ENCODE data around the gene KLHDC3. TPM values are rescaled to one million over a fixed set of nuclear protein-coding genes. Genes with fewer than 3 reads are reported as not detected.

The KLHDC3 gene
- total and polyA plus RNA-seq, 9 of the 15 experiments (the other 6 are each of a cell fraction or from before 2014, with no cell fraction given) = 4.5 to 171 (median 107) TPM

DNA sequence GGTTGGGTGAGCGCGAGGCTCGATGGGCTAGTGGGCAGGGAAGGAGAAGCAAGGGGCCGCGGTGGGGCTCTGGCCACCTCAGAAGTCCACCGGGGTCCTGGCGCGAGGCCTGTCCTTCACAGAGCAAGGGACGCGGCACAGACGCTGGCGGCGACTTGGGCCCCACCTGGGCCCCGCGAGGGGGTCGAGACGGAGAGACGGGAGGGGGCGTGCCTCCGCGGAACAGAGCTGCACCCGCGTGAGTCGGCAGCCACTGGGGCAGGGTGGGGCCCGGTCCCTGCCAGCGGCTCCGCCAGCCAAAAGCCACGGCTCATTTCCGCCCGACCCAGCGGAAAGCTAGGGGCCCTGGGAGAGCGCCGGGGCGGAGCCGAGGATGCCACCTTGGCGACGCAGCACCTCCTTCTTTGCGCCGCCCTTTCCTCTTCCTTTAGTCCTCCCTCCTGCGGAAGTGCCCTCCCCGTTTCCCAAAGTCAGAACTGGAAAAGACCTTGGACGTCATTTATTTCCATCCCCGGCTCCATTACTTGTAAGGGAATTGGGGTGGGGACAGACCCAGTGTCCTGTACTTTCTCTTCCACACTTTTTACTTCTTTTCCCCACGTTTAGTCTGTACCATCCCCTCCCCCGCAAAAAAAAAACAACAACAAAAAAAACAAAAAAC is 39.6 kb downstream of the KLHDC3 start, which contains the start of gene CUL7 (continued):
- TF ChIP-seq E4F1 (CRISPR knock-in tag; IDR thresholded peaks at IDR 0.05; ENCODE audit: borderline replicate concordance) = peak; percentile 76; the same call in 1 of the 2 replicates
- TF ChIP-seq, protein P1, sequence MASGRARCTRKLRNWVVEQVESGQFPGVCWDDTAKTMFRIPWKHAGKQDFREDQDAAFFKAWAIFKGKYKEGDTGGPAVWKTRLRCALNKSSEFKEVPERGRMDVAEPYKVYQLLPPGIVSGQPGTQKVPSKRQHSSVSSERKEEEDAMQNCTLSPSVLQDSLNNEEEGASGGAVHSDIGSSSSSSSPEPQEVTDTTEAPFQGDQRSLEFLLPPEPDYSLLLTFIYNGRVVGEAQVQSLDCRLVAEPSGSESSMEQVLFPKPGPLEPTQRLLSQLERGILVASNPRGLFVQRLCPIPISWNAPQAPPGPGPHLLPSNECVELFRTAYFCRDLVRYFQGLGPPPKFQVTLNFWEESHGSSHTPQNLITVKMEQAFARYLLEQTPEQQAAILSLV (tag; IDR thresholded peaks at IDR 0.05) = no peak
- 0 out of 2 replicates have a peak, but pooled peaks have one; percentile 48 for TF ChIP-seq ZBTB1 (CRISPR knock-in tag; IDR thresholded peaks at IDR 0.05; ENCODE audit: borderline replicate concordance, low read depth)
- no peak for TF ChIP-seq SMARCC2 (IDR thresholded peaks at IDR 0.05; ENCODE audit: low read depth)
- no peak for TF ChIP-seq BRCA1 (IDR thresholded peaks at IDR 0.05)
- TF ChIP-seq BRCA1 (CRISPR knock-in tag; IDR thresholded peaks at IDR 0.05) = no peak
- TF ChIP-seq ZNF134 (CRISPR knock-in tag; conservative IDR thresholded peaks at IDR 0.05) = peak; percentile 58; the same call in 1 of the 2 replicates
- peak; percentile 92 for TF ChIP-seq ETV5 (CRISPR knock-in tag; IDR thresholded peaks at IDR 0.05; ENCODE audit: low read depth)
- peak; percentile 85 for TF ChIP-seq ZFP1 (CRISPR knock-in tag; IDR thresholded peaks at IDR 0.05)
- peak; percentile 96 for TF ChIP-seq SUPT5H (IDR thresholded peaks at IDR 0.05)
- no peak for TF ChIP-seq ETS2 (tag; IDR thresholded peaks at IDR 0.05; ENCODE audit: borderline replicate concordance, poor library complexity, severe bottlenecking)
- TF ChIP-seq ZNF280B (CRISPR knock-in tag; IDR thresholded peaks at IDR 0.05) = 0 out of 2 replicates have a peak, but pooled peaks have one; percentile 85
- TF ChIP-seq TRIM24 (IDR thresholded peaks at IDR 0.05) = no peak
- peak; percentile 92 for TF ChIP-seq POLR2AphosphoS5 (IDR thresholded peaks at IDR 0.05; ENCODE audit: control insufficient read depth, insufficient read depth, low read depth, low read length)
- TF ChIP-seq ZNF57 (CRISPR knock-in tag; IDR thresholded peaks at IDR 0.05) = peak; percentile 90
- peak; percentile 42; the same call in 1 of the 2 replicates for TF ChIP-seq SMAD3 (CRISPR knock-in tag; conservative IDR thresholded peaks at IDR 0.05)
- no peak for TF ChIP-seq SETDB1 (IDR thresholded peaks at IDR 0.05; ENCODE audit: low read length)
- no peak for TF ChIP-seq ZNF778 (CRISPR knock-in tag; IDR thresholded peaks at IDR 0.05)
- peak; percentile 21 for TF ChIP-seq MEIS2 (IDR thresholded peaks at IDR 0.05; ENCODE audit: partially characterized antibody)
- TF ChIP-seq RBFOX2 (IDR thresholded peaks at IDR 0.05; ENCODE audit: low read depth, low read length) = peak; percentile 98
- no peak for TF ChIP-seq RBM25 (IDR thresholded peaks at IDR 0.05; ENCODE audit: low read depth, low read length, severe bottlenecking)
- TF ChIP-seq HIVEP1 (CRISPR knock-in tag; IDR thresholded peaks at IDR 0.05) = no peak
- TF ChIP-seq KDM4B (IDR thresholded peaks at IDR 0.05; ENCODE audit: borderline replicate concordance in 2 of 2, low read depth in 1 of 2) = no peak
- TF ChIP-seq BRD9 (IDR thresholded peaks at IDR 0.05; ENCODE audit: low read depth, partially characterized antibody) = peak; percentile 84
- TF ChIP-seq ETV1 (tag; conservative IDR thresholded peaks at IDR 0.05; ENCODE audit: low read depth) = peak; percentile 94
- TF ChIP-seq POLR2A (conservative IDR thresholded peaks at IDR 0.05) = peak; percentile 97
